GM13977 (cell line): ENCODE results near the gene PDLIM7.

Experiments
- DNase-seq: peaks from one replicate; pipeline ENCODE4 v3.0.0; 2012; ENCODE audit warnings: low spot score
- in situ Hi-C: fragments of 300-500 bp; cut with MboI; formaldehyde crosslinking; loops from one replicate; pipeline ENCODE4 v1.12.0; 2022; ENCODE audit warnings: low sequenced_read_pairs, low pct_unique_long_range_greater_than_20kb, mixed read lengths, inconsistent platforms; ENCODE audit not compliant: unreplicated experiment
- TF ChIP-seq, protein P1 (sequence below): IDR thresholded peaks from 2 replicates; pipeline ENCODE4 v1.5.1; 2012; ENCODE audit warnings: mild to moderate bottlenecking, control low read depth; ENCODE audit not compliant: insufficient read depth; ENCODE audit errors: extremely low read depth, missing control alignments

Gene PDLIM7

DNA sequence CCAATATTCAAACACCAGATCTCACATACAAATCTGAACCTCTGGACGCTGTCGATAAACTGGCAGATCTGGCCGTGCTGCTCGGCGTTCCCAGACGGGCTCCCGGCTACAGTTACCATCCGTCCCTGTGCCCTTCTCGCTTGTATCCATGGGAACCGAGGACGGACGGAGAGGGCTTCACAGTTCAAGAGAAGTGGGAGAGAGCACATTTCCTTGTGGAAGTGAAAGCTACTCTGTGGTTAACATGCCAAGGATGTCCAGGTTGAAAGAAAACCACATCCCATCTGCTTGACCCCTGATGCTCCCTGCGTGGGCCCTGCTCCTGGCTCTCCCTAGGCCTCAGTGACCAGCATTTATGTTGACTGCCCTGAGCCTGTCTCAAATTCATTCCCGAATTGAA lies 17.6 kb downstream of the PDLIM7 start:
- in situ Hi-C loops = no loop called here
- no peak for DNase-seq
- TF ChIP-seq, protein P1, sequence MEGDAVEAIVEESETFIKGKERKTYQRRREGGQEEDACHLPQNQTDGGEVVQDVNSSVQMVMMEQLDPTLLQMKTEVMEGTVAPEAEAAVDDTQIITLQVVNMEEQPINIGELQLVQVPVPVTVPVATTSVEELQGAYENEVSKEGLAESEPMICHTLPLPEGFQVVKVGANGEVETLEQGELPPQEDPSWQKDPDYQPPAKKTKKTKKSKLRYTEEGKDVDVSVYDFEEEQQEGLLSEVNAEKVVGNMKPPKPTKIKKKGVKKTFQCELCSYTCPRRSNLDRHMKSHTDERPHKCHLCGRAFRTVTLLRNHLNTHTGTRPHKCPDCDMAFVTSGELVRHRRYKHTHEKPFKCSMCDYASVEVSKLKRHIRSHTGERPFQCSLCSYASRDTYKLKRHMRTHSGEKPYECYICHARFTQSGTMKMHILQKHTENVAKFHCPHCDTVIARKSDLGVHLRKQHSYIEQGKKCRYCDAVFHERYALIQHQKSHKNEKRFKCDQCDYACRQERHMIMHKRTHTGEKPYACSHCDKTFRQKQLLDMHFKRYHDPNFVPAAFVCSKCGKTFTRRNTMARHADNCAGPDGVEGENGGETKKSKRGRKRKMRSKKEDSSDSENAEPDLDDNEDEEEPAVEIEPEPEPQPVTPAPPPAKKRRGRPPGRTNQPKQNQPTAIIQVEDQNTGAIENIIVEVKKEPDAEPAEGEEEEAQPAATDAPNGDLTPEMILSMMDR = no peak

DNA sequence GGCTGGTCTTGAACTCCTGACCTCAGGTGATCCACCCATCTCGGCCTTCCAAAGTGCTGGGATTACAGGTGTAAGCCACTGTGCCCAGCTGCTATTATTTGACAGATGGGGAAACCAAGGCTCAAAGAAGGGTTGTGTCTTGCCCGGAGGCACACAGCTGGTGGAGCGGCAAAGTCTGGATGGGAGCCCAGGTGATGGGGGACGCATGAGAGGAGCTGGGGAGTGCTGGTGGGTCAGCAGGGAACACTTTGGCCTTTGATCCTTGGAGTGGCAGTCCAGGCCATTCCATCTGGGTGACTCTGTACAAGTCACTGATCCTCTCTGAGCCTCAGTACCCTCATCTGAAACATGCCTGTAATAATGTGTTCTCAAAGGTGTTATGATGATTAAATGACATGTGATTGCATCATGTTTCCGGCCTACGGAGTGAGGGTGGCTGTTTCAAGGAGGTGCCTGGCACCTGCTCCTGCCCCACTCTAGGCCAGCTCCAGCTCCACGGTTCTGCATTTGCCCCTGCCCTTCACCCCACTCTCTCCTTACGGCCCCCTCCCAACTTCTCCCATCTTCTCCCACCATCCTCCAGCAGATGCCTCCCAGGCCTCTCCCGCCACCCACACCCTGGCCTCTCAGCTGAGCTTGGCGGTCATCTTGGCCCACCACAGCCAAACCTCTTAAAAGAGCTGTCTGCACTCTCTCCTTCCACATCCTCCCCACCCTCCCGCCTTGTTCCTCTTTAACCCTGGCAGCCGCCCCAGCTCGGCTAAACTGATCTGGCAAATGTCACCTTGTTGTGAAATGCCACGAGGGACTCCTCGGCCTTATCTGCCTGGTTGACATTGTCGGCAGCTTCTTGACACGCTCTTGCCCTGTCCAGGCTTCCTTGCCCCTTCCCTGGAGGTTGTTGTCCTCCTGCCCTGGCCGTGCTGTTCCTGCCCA lies 18.4 kb downstream of the PDLIM7 start:
- DNase-seq = no peak
- in situ Hi-C loops = no loop called here
- TF ChIP-seq, protein P1 = no peak

DNA sequence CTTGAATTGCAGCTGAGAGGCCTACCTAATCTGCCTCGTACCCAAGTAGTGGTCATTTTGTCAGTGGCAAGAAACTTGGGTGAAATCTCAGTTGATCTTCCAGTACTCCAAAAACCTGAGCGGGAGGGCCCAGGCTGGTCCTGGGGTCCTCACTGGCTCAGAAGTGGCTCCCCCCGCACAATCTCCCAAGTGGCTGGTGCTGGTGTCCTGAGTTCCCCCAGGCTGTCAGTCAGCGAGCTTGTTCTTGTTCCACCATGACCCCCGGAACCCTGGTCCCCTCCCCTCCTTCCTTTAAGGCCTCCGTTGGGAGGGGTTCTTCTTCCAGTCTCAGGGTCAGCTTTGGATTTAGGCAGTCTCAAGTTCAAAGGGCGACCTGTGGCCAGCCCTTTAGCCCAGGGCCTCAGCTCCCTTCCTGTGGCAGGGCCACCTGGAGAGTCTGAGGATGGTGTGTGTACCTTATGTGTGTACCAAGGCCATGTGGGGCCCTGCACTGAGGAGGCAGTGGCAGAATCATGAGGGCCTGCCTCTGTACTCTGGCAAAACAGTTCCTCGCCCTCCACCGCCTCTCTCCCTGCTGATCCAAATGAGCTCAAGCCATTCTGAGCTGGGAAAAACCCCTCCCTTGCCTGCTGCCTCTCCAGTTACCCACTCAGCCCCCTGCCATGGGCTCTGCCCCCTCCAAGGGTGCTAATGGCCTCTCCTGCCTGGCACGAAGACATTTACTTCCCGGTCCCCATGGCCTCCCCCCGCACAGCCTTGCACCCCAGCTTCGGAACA lies 19.5 kb downstream of the PDLIM7 start:
- in situ Hi-C loops = no loop called here
- TF ChIP-seq, protein P1 = no peak
- DNase-seq = no peak

DNA sequence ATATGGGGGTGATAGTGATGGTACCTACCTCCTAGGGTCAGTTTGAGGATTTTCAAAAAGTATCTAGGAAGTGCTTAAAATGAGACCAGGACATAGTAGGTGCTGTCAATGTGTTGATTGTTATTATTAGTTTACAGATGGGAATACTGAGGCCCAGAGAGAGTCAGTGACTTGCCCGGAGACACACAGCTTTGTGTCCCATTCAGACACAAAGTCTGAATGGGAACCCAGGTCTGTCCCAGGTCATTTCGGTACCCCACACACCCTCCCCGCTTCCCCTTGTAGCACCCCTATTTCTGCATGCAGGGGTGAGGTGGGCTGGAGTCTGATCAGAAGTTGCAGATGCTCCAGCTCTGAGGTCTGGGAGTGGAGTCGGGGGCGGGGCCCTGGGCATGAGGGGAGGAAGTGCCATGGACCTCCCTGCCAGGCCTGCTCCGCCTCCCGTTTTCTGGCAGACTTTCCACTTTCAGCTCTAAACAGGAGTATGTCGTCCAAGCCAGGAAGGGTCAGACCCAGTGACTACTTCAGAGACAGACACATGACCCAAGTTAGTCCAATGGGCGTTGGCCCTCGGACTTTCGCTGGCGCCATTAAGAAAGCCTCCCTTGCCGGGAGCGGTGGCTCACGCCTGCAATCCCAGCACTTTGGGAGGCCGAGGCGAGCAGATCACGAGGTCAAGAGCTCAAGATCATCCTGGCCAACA lies 20.7 kb downstream of the PDLIM7 start:
- in situ Hi-C loops = no loop called here
- TF ChIP-seq, protein P1 = no peak
- DNase-seq = no peak

DNA sequence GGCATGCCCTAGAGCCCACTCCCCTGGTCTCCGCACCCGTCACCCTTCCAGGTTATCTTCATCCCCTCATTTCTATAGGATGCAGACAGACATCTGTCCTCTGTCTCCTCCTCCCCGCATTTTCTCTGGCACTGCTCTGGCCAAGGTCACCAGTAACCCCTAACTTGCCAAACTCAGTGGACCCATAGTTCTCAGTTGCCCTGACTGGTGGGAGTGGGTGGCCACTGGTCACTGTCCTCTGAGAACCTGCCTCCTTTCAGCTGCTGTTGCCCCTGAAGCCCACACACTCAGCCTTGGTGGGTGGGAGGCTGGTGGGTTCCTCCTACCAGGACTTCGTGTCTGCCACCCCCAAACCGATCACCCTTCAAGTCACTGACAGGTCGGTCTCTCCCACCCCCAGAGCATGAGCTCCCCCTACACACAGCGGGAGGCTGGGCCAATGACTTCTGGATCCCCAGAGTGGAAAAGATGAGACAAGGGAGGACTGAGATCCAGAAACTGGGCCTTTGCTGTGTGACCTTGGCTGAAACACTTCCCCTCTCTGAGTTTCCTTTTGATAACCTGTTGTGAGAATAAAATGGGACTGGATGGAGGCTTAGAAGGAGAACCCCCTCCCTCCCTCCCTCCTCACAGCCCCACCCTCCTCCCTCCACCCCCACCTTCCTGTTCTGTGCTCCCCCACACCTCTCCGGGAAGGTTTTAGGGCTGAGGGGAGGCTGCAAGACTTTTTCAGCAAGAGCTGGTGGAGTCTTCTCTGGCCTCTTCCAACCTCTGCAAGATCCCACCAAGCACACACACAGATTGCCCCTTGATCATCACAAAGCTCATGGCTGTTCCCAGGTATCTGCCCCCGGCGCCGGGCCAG lies 21.6 kb downstream of the PDLIM7 start:
- DNase-seq = no peak
- TF ChIP-seq, protein P1 = no peak
- in situ Hi-C loops = no loop called here
